Activated CD4-positive, alpha-beta T cell treated with anti-CD3 and anti-CD28 coated beads, Interleukin-2, amount 50 U/mL, for 24 hours (primary cell): ENCODE measurements around the gene DNPH1.

Source experiments
- DNase-seq, 2 donors: peaks; one replicate each; pipeline ENCODE4 v3.0.0-alpha.2; 2020; ENCODE audit warnings: low read depth in 1 of 2, low spot score in 1 of 2

DNPH1 gene, protein sequence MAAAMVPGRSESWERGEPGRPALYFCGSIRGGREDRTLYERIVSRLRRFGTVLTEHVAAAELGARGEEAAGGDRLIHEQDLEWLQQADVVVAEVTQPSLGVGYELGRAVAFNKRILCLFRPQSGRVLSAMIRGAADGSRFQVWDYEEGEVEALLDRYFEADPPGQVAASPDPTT

DNA sequence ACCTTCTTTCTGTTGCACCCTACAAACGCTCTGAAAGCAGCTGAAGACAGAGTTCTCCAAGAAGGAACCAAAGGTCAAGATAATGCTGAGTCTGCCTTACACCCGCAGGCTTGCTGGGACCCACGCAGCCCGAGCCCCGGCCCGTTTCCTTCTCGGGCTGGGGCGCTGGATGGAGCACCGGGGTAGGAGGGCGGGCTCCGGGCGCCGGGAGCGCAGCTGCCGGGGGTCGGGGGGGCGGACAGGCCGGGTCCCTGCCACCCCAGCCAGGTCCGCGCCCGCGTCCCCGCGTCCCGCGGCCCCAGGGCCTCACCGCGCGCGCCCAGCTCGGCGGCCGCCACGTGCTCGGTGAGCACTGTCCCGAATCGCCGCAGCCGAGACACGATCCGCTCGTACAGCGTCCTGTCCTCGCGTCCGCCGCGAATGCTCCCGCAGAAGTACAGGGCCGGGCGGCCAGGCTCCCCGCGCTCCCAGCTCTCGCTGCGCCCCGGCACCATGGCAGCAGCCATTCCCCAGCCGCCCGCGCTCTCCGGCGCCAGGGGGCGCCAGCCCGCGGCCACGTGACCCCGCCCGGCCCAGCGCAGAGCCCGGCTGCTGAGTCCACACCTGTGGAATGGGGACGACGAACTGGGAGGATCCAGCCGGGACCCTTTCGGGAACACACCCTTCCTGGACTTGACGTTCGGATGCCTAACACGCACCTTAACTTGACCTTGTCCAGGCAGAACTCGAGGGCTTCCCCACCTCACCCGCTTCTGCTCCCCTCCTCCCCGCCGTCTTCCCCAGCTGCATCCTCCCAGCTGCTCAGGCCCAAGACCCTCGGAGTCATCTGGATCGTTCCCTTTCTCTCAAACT, at the start of gene DNPH1:
DNPH1 (minus strand) TSS at position 531 of the 852 bp plus-strand sequence; CDS start at position 506, 25 bp downstream.
- peak; percentile 63 to 65 for DNase-seq

DNA sequence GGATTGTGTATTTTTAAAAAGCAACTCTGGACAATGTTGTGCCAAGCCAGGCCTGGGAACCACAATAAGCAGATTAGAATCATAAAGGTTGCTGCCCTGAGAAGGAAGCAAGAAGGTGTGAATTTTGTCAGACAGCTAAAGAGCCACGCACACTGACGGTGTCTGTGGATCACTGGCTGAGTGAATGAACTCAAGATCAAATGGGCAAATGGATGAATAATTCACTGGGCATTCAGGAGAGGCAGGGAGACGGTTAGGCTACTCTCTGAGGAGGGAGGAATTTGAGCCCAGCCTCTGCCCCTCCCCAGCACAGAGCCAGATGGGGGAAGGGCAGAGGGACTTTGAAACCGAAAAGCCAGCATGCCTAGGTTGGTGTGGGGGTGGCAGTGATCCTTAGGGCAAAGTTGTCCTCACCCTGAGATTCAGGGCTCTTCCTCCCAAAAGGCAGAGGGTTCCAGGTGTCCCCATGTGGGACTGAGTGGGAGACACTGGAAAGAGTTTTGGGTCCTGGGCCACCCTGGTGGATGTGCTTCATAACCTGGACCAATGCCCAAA, 49.3 kb upstream of the DNPH1 start:
- DNase-seq, result no peak

DNA sequence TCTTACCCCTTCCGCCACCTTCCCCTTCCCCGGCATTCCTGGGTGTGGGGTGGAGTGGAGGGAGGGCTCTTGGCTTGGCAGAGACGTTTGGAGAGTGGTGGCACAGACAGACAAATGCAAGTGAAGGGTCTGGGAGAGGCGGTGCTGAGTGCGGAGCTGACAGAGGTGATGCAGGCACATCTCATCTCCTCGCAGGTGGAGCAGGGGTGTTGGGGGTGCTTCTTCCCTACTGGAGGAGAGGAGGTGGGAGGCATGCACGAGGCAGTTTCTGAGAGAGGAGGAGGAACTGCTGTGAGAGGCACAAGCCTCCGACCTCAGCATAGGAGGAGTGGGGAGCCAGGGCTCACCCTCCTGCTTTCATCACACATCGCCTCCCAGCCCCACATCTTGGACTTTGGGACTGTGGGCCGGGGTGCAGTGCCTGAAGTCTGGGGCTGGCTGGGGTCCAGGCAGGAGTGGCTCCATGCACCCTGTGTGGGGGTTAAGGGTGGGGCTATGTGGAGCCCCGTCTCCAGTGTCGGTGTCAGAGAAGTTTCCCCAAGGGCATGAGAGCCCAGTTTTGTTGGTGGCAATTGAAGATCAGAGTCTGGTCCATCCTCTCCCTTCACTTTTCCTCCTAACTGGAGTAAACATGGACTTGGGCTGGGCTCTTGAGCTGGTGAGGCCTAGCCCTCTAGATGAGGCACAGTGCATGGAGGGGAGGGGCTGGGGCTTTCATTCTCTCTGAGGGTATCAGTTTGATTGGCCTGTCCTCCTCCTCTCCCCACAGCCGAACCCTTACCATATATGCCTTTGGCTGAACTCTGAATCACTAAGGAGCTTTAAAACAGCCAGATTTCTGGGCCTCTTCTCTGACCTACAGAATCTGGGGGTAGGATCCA, 48.6 kb upstream of the DNPH1 start:
- DNase-seq, result no peak

DNA sequence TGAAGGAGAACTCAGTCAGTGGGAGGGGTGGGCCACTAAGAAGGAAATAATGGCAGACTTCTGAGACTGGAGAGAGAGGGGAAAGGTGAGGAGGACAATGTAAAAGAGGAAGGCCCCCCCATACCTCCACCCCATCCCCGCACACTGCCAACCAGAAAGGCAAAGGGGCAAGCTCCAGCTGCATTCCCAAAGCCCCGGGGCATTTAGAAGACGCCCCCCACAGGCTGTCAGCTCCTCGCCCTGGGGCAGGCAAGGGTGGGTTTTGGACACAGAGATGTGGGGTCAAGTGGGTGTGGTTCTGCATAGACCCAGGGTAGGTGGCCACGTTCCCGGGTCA, 48.0 kb upstream of the DNPH1 start:
- no peak for DNase-seq

DNA sequence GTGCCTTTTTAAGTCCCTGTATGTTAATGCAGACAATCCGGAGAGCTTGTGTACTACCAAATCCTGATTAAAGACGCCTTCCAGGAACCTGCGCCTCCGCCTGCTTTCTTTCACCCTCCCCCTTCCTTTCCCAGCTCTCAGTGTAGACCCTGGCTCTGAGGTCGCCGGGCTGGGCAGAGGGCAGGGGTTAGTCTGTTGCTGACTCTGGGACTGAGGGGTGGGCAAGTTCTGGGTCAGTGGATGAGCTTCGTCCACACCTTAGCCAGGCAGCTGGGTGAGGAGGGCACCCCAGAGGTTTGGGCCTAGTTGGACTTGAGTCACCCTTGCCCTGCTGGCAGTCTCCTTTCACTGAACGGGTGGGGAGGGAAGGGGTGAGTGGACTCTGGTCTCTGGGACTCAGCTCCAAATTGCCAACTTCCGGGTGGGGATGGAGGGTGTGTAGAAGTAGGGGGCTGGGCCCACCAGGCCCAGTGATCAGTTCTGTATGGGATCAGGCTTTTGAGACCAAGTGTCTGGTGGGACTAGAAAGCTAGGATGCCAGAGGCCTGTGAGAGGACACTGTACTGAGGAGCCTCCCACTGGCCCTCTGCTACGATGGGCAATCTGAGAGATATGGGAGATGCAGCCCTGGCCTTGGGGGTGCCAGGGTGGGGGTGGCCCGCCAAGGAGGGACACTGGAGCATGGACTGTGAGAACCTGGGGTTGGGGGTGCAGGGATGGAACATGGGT, 47.5 kb upstream of the DNPH1 start:
- no peak for DNase-seq

DNA sequence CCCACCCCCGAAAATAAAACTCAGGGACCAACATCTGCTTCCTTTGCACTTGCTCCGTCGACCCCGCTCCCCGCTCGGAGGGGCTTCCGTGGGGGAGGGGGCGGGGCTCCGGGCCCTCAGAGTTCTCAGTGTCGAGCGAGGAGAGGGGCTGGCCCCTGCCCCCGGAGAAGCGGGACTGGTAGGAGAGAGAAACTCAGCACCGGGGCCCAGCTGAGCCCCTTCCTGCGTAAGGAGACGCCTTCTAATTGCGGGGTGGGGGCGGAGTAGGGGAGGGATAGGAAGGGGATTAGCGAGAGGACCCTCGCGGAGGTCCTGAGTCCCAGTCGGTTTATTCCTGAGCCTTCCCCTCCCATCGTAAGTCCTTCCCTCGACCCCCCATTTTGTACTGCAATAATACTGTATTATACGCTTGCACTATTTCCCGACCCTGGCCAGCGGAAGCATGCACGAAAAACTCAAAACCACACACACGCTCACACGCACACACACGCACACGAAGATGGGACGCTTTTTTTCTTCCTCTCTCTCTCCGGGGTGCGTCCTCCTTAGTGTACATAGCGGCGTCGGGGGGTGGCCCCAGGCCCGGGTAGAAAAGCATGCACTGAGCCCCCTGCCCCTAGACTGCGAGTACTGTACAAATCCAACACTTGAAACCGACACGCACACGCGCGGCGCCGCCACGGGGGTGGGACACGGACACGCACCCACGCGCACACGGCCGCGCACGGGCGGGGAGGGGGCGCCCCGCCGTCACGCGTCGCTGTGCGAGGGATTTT, 46.7 kb upstream of the DNPH1 start:
- no peak for DNase-seq

DNA sequence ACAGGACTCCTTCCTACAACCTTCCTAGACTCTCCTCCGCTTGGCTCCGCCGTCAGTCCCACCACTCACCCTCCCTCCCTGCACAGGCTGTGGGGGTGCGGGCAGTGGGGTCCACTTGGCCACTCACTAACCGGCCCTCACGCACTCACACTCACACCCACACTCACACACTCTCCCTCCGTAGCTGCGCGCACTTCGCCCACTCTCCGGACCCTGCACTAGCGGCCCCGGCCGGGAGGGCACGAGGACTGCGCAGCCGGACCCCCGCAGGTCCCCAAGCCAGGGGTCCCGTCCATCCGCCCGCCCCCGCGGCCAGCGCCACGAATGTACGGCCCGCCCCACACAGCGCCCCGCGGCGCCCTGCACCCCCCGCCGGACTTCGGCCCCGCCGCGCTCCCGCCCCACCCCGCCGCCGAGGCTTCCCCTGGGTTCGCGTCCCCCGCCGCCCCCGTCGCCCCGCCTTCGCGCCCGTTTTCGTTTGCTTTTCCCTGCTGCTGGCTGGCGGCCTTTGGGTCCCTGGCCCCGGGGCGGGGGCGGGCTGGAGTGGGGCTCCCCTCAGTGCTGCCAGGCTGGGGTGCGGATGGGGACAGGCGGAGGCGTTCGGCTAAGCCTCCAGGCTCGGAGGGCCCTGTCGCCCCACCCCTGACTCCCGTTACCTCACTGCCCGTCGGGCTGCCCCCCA, 45.8 kb upstream of the DNPH1 start:
- DNase-seq, result no peak

DNA sequence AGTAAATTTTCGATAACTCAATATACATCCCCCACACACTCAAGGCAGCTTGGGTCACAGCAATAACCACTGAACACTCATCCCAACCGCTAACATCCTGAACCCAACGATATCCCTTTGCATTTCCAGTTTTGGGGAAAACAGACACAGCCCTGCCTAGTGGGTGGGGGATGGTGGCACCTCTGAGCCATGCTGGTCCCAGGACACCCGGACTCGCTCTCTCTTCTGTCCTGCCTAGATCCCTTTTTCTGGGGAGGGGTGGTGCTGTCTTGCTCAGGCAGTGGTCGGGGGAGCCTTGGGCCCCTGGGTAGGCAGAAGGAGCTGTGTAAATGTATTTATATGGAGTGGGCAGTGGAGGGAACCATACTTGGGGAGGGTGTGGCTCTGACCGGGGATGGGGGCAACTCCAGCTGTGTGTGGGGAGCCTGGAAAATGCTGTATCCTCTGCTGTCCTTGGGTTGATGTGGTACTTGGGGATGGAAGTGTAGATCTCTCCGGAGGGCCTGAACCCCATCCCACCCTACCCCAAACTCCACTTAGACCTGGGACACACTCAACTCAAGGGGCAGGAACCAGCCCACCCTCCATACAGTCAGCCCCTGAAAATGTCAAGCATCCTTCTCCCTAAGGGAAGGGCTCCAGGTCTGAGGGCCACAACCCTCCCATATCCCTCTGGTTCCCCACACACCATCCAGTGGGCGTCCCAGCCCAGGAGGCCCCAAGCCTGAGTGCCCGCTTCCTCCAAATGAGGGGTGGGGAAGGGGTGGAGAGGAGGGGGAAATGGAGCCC, 45.0 kb upstream of the DNPH1 start:
- no peak for DNase-seq

DNA sequence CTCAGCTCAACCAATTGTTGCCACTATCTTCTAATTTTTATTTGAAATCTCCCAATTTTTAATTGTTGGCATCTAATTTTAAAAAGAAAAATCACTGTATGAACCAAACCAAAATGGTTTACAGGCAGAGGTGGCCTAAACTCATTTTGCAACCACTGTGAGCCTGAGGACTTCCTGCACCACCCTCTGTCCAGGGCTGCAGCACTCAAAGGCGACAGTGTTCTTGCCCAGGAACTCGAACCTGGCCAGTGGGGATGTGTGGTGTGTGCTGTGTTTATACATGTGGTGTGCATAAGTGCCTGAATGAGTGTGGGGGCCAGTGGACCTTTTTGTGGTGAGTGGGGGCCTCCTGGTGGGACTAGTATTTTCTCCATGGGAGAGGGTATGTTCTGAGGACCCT, 44.4 kb upstream of the DNPH1 start:
- DNase-seq, result no peak

DNA sequence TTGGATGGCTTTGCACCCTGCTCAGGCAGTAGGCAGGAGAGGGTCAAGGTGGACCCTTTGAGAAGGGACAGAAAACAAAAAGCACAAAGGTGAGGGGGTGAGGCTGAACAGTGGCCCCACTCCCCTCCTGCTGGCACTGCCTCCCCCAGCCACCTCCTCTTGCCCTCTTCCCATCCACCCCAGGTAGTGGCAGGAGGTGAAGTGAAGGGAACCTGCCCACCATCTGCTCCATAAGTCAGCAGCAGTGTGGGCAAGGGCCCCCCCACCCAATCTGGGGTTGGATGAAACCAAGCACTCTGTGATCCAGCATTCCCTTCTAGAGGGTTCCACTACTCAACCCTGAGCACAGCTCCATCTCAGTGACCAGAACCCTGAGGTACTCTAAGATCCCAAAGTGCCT, 42.7 kb upstream of the DNPH1 start:
- DNase-seq, result no peak

DNA sequence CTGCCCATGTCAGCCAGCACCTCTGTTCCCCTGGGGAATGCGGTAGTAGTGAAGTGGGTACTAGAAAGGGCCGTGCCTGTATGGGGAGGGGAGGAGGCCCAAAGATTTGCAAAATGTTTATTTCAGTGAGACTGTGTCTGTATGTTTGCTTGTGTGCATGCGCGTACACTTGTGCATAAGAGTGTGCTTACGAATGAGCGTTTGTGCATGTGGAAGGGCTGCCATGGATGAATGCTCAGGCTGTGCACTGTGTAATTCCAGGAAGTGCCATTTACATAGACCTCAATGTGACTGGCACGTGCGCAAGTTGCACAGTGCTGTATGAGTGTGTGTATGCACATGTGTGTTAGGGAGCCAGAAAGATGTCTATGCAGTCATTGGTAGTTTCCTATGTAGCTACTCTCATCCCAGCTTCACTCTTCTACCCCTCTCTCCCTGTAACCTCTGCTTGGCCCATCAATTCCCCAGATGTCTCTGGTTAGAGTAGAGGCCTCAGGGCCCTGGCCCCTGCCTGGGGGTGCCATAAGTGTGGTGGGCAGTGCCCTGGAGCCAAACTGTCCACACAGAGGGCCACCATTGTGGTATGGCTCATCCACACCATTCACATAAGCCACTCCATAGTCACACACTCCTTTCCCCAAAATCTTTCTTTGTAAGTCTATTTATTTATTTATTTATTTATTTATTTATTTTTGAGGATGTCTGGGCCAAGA, 42.0 kb upstream of the DNPH1 start:
- DNase-seq, result no peak

DNA sequence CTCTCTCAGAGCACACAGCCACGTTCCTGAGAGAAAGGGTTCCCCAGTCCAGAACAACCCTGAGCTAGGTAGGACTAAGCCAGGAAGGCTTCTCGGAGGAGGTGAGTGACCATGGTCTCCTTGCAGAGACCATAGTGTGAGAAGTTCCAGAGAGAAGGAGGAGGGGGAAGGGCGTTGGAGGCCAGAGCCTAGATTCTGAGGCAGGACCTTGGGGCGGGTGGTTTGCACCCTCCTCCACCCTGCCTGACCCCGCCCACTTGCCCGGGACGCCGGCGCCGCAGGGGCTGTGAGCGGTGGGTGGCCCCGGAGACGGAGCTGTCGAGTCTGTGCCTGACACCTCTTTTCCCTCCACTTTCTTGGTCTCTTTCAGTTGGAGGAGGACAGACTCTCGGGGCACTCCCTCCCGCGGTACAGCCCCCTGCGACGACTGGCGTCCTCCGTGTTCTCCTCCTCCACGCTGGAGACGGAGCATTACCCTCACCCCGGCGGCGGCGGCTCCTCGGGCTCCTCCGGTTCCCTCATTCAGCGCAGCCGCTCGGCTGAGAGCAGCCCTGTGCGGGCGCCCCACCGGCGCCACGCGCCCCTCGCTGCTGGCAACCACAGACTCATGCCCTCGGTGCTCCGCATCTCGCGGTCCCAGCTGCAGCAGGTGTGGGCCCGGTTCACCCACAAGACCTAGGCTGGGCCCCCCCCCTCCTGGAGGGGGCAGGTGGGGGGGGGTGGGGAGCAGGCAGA, 40.2 kb upstream of the DNPH1 start:
- DNase-seq, result no peak

DNA sequence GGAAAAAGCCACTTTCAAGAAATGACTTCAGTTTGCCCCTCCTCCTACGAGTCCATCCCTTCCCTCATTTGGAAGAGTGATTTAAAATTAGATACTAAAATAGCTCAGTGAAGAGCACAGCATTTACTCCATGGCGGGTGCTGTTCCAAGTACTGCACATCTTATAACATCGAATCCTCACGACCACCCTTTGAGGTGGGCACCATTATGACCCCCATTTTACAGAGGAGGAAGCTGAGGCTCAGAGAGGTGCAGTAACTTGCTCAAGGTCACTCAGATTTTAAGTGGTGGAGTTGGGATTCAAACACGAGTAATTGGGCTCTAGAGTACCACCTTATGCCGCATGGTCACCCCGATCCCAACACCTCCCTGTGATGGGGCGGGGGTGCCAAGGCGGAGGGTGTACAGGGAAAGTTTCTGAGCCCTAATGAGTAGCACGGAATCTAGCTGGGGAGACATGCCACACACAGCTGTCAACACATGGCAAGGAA, 39.5 kb upstream of the DNPH1 start:
- DNase-seq, result no peak

DNA sequence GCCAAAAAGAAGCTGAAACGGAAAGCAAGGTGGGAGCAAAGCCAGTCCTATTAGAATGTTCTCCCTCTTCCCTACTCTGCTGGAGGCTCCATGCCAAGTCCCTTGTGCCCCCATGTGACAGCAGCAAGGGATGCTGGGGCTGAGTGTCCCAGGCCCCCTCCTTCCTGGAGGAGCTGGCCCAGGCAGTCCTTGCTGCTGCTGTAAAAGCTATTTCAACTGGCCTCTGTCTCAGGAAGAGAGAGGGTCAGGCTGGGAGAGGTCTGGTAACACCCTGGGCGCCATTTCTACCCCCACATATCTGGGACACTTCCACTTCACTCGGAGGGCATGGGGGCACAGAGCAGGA, 39.0 kb upstream of the DNPH1 start:
- DNase-seq, result no peak

DNA sequence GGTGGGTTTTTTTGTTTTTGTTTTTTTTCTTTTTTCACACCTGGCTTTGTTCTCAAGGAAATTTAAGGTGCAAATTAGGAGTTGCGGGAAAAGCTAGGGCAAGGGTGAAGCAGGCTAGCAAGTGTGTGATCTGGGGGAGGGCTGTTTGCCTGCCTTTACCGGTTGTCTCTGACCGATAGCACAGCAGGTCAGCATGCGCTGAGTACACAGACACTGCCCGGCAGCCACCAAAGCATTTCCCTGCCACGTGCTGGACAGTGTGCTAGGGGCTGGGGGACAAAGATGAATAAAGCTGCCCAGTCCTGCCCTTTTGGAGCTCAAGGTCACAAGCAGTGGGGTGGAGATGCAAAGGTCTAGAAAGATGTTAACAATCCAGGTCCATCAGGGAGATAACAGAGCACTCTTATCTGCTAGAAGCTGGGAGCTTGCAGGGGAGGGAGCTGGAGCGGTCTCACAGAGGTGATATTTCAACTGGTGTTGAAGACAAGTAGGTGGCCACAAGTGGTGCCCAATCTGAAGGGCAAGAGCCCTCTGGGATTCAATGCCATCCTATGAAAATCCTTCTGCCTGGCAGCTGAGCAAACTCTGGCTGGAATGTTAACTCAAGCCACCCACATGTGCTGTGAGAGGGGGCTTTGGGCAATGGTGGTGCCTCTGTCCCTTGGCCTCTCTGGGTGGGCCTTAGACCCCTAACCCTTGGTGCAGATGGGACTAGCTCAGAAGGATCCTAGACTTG, 38.5 kb upstream of the DNPH1 start:
- DNase-seq, result no peak

DNA sequence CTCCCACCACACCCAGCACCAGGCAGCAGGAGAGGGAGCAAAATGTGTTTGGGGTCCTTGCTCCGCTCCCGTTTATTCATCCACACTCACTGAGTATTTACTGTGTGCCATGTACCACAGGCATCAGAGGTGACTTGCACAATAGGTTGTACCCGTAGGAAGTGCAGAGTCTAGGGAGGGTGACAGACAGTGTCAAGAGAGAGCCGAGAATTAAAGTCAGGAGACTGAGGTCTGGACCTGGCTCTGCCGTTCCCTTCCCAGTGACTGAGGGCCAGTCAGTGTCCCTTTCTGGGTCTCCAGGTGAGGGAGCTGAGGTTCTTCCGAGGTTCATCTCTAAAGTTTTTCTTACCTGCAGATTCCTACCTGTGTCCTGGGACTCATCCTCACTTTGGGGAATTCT, 36.3 kb upstream of the DNPH1 start:
- no peak for DNase-seq
